Erythroblast (primary cell): ENCODE data around the gene TIMMDC1.

Experiments used
- GATA1 ChIP-seq: IDR thresholded peaks from 2 replicates; pipeline ENCODE4 v1.6.1; 2011; ENCODE audit warnings: low read depth, mild to moderate bottlenecking, control low read depth, low read length, moderate library complexity
- POLR2A ChIP-seq: IDR thresholded peaks from 2 replicates; pipeline ENCODE4 v1.6.1; 2011; ENCODE audit warnings: mild to moderate bottlenecking, low read length

GRCh38 chr3:119541547-119541946, 43.2 kb downstream of the TIMMDC1 start:
- TF ChIP-seq POLR2A, result no peak
- no peak for TF ChIP-seq GATA1
